ENCODE results near the gene ASIP. TPM values are rescaled to one million over a fixed set of nuclear protein-coding genes. Genes with fewer than 3 reads are reported as not detected.
"Not testable (repeated sequence)": the region's sequence is repeated elsewhere in the genome, so short reads cannot be mapped to it uniquely, and the experiment has no call there.

Gene ASIP
- total and polyA plus RNA-seq, 12 donors: 0.46 to 15.1 (median 0.83) TPM; not detected in 5

GRCh38 chr20:34220561-34220960 lies 20.7 kb upstream of the ASIP start:
- intact Hi-C loops (cut with DNase I): no loop called here
- no peak for DNase-seq
- Histone ChIP-seq H3K27ac (no peak overlapping the region), H3K4me3 (no peak overlapping the region), H3K27me3 (no peaks in the 10 kb centered on the region), H3K4me1 (replicated peaks in 1 of 2) (peaks cover 0 to 2% of the 10 kb centered on the region in 2 donors), H3K9me3 (replicated peaks in 1 of 3) (no peaks in the 10 kb centered on the region), H3K36me3 (replicated peaks in 1 of 2) (no peaks in the 10 kb centered on the region)
- 61 to 72% (median 68%) methylated on average over 5 of the region's 5 CpGs for WGBS, 4 donors
- TF ChIP-seq, protein P1, sequence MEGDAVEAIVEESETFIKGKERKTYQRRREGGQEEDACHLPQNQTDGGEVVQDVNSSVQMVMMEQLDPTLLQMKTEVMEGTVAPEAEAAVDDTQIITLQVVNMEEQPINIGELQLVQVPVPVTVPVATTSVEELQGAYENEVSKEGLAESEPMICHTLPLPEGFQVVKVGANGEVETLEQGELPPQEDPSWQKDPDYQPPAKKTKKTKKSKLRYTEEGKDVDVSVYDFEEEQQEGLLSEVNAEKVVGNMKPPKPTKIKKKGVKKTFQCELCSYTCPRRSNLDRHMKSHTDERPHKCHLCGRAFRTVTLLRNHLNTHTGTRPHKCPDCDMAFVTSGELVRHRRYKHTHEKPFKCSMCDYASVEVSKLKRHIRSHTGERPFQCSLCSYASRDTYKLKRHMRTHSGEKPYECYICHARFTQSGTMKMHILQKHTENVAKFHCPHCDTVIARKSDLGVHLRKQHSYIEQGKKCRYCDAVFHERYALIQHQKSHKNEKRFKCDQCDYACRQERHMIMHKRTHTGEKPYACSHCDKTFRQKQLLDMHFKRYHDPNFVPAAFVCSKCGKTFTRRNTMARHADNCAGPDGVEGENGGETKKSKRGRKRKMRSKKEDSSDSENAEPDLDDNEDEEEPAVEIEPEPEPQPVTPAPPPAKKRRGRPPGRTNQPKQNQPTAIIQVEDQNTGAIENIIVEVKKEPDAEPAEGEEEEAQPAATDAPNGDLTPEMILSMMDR (IDR thresholded peaks at IDR 0.05): no peak
- TF ChIP-seq POLR2A (IDR thresholded peaks at IDR 0.05): no peak

- DNase-seq: no peak
- TF ChIP-seq POLR2A (IDR thresholded peaks at IDR 0.05): no peak
- TF ChIP-seq, protein P1 (IDR thresholded peaks at IDR 0.05): no peak
- Histone ChIP-seq H3K9me3 (replicated peaks in 1 of 3) (no peaks in the 10 kb centered on the region), H3K27me3 (no peaks in the 10 kb centered on the region), H3K4me1 (replicated peaks in 1 of 2) (no peaks in the 10 kb centered on the region), H3K27ac (no peak overlapping the region), H3K36me3 (replicated peaks in 1 of 2) (no peaks in the 10 kb centered on the region), H3K4me3 (no peak overlapping the region)
- intact Hi-C loops (cut with DNase I): no loop called here
- 55 to 73% (median 66%) methylated on average over 3 of the region's 3 CpGs for WGBS, 4 donors
Observed at GRCh38 chr20:34222208-34222607, 19.0 kb upstream of the ASIP start.

DNA sequence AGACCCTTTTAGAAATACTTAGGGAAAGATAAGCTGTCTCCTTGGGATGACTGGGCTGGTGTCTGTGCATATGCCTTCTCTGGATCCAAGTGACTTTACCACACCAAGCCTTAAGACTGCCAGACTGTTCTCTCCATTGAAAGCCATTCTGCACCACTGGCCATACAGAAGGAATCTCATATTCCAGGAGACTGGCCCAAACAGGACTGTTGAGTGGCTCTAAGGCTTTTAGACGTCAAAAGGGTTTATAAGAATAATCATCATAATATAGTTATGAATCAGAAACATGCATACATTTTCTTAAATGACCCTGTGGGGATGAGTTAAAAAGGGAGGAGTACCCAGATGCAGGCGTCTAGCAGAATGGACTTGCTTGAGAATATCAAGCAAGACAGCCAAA lies 17.0 kb upstream of the ASIP start:
- H3K36me3 ChIP-seq (replicated peaks in 1 of 2); H3K4me1 ChIP-seq (replicated peaks in 1 of 2); H3K27ac ChIP-seq; H3K4me3 ChIP-seq; intact Hi-C loops (cut with DNase I); H3K9me3 ChIP-seq (replicated peaks in 1 of 3); DNase-seq; H3K27me3 ChIP-seq: not testable (repeated sequence)
- WGBS, 4 donors: 65 to 94% (median 83%) methylated on average over 1 to 2 of the region's 2 CpGs

GRCh38 chr20:34231634-34232033 lies 9.6 kb upstream of the ASIP start:
- intact Hi-C loops (cut with DNase I): no loop called here
- Histone ChIP-seq H3K27ac (no peak overlapping the region), H3K36me3 (replicated peaks in 1 of 2) (no peaks in the 10 kb centered on the region), H3K4me1 (replicated peaks in 1 of 2) (no peaks in the 10 kb centered on the region), H3K4me3 (no peak overlapping the region), H3K9me3 (replicated peaks in 1 of 3) (peaks cover 0 to 1% (median 0%) of the 10 kb centered on the region in 3 donors), H3K27me3 (no peaks in the 10 kb centered on the region)
- TF ChIP-seq, protein P1 (IDR thresholded peaks at IDR 0.05): no peak
- TF ChIP-seq POLR2A (IDR thresholded peaks at IDR 0.05): no peak
- DNase-seq: no peak

- H3K4me3 ChIP-seq: no peak overlapping the region
Observed at GRCh38 chr20:34232494-34233087, 8.6 kb upstream of the ASIP start.

More at GRCh38 chr20:34232494-34233087, 8.6 kb upstream of the ASIP start:
- no peaks in the 10 kb centered on the region for H3K4me1 ChIP-seq (replicated peaks in 1 of 2)
- H3K36me3 ChIP-seq (replicated peaks in 1 of 2): no peaks in the 10 kb centered on the region
- no peak overlapping the region for H3K27ac ChIP-seq
- no peak for DNase-seq
- intact Hi-C loops (cut with DNase I): no loop called here
- no peaks in the 10 kb centered on the region for H3K27me3 ChIP-seq
- H3K9me3 ChIP-seq (replicated peaks in 1 of 3): peaks cover 0 to 11% (median 0%) of the 10 kb centered on the region in 3 donors
- TF ChIP-seq POLR2A (IDR thresholded peaks at IDR 0.05): no peak
- TF ChIP-seq, protein P1 (IDR thresholded peaks at IDR 0.05): no peak
- WGBS, 4 donors: 70 to 90% (median 83%) methylated on average over 3 of the region's 3 CpGs

All from adrenal gland (tissue), 12 donors.